Left renal cortex interstitium (tissue), 4 donors: ENCODE data around the gene CHN1. TPM values are rescaled to one million over a fixed set of nuclear protein-coding genes. Genes with fewer than 3 reads are reported as not detected.

Experiments
- DNase-seq, 4 donors: peaks; one replicate each; pipeline ENCODE4 v3.0.0-alpha.2; 2013; ENCODE audit warnings: low read depth in 4 of 4, low spot score in 2 of 4, missing footprints in 1 of 4
- polyA plus RNA-seq, 4 donors: library from polyadenylated mRNA; unstranded; fragments of 120-200 nt; gene quantifications; one replicate each; pipeline ENCODE4 v1.2.1, GENCODE V29; 2013; ENCODE audit not compliant: insufficient read length in 4 of 4

Gene CHN1
- polyA plus RNA-seq, 4 donors = 21.1 to 29.1 (median 26.8) TPM

GRCh38 chr2:174749793-174750192, 255.4 kb downstream of the CHN1 start:
- no peak for DNase-seq

- DNase-seq = no peak
Observed at GRCh38 chr2:174748948-174749347, 256.2 kb downstream of the CHN1 start.

Other genes starting within 250 kb of the CHN1 start
- 1 to 10 TPM; 3.3 to 6.2 (median 5.0) TPM for gene CHRNA1, start 240.9 kb downstream of the CHN1 start, polyA plus RNA-seq
- 10 to 100 TPM; 54.6 to 69.4 (median 60.7) TPM for gene ATF2, start 162.8 kb upstream of the CHN1 start, polyA plus RNA-seq
- gene ATP5MC3, start 176.3 kb upstream of the CHN1 start, polyA plus RNA-seq = 100 to 1,000 TPM; 309 to 407 (median 365) TPM